GM12891 (cell line): ENCODE measurements around the gene PUDP.

Experiments used
- POLR2AphosphoS5 ChIP-seq: IDR thresholded peaks from 2 replicates; pipeline ENCODE4 v1.6.1; 2011; ENCODE audit warnings: low read depth, low read length, control low read depth
- SPI1 ChIP-seq: IDR thresholded peaks from 2 replicates; pipeline ENCODE4 v1.6.1; 2011; ENCODE audit warnings: low read depth, low read length, control low read depth

DNA sequence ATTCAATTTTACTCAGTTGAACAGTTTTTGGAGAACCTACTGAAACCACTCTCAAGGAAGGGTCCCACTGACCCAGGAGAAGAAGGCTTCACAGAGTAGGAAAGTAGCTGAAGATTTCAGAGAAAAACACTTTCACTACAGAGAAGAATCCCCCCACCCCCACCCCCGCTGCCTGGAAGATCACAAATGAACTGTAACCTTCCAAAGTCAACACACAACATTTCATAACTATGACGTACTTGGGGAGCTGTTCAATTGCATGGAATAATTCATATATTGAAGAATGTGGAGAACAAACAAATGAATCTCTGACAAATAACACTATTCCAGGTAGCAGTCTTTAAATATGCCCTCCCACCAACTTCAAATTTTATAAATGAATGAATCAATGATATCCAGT lies 86.5 kb downstream of the PUDP start:
- TF ChIP-seq SPI1 = no peak
- TF ChIP-seq POLR2AphosphoS5 = no peak
